ENCODE measurements around the gene DPP8.
"Not testable (repeated sequence)": the region's sequence is repeated elsewhere in the genome, so short reads cannot be mapped to it uniquely, and the experiment has no call there.

Gene DPP8

DNA sequence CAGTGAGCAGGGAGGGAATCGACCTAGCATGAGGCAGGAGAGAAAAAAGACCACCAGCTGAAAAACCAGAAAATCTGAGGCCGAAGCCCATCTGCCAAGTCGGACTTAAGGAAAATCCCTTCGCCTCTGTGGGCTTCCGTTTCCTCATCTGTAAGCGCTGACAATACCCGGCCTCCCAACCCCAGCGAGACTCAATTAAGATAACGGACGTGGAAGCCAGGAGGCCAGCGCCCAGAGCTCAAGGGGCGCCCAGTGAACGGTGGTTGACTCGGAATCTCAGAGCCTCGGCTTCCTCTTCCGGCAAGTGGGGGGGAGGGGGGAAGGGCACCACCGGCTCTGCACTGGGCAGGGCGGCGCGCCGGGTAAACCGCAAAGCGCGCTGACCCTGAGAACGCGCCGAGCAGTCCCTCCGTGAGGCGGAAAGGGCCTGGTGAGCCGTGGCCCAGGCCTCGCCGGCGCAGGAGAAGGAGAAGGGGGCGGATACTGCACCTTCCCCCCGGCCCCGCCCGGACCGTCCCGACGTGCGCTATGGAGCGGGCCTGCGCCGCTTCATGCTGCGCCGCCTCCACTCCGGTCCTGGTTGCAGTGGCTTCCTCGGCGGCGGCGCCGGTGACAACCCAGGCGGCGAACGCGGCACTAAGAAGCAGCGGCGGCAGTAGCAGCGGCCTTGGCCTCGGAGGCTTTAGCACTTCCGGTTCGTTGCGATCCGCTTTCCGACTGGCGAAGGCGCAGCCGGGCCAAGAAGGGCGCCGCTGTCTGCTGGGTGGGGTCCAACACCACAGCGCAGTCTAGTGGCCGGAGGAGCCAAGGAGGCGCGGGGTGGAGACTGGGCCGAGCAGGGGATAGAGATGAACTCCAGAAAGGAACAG lies at the start of gene DPP8:
Gene DPP8 (minus strand): TSS at position 693 of the 869 bp plus-strand sequence. CDS start 5,136 bp downstream, outside the sequence.
- peak; percentile 93 for DNase-seq

DNA sequence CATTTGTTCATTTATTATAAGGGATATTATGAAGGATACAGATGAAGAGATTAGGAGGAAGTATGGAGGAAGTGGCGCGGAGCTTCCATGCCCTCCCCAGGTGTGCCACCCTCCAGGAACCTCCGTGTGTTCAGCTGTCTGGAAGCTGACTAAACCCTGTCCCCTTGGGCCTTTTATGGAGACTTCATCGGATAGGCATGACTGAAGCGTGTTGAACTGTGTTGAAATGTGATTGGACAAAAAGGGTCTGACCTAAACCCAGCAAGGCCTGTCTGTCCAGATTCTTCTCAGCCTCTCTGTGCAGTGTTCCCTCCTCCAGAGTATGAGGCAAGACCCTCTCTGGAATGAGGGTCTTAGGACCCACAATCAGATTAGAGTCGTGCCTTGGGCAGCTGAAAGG lies 44.4 kb upstream of the DPP8 start:
- DNase-seq, result no peak

DNA sequence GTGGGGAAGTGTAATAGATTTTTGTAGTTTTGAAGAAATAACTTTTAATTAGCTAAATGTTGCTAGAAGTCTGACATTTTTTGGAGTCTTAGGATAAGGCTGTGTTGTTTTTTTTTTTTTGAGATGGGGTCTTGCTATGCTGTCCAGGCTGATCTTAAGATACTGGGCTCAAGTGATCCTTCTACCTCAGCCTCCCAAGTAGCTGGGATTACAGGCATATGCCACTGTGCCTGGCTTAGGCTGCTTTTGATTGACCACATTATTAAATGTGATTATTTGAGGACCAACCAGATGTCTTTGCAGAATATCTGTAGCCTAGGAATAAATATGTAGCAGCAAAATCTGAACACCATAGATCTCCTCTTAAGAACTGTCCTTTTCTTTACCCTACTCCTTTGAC lies 42.5 kb upstream of the DPP8 start:
- DNase-seq, result no peak

DNA sequence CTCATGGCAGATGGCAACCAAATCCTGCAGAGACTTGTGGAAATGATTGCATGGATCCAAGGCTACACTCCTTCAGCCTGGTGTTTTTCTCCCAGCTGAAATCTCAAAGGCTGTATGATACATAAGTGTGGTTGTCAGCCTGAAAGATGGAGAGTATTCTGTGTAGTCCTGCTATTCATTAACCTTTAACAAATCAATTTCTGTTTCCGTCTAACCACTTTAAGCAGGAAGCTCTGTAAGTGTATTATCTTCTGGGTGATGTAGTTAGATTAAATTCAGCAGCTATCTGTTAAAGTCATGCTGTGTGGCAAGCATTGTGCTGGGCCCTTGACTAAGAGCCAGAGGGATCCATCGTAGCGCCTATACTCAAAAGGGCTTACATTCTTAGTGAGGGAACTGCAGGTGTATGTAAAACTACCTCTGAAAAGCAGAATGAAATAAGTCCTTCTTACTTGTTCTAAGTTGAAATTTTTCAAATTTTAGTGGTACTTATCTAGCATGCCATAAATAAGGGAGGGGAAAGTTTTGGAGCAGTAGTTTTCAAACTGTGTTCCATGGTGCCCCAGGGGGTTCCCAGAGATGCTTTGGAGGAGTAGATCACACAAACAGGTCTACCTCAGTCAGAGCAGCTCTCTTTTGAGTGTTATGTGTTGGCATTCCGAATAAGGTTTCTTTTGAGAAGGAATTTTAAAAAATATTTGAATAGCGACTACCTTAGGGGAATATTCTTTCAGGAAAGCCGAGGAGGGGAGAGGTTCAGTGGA lies 41.7 kb upstream of the DPP8 start:
- DNase-seq, result no peak

DNA sequence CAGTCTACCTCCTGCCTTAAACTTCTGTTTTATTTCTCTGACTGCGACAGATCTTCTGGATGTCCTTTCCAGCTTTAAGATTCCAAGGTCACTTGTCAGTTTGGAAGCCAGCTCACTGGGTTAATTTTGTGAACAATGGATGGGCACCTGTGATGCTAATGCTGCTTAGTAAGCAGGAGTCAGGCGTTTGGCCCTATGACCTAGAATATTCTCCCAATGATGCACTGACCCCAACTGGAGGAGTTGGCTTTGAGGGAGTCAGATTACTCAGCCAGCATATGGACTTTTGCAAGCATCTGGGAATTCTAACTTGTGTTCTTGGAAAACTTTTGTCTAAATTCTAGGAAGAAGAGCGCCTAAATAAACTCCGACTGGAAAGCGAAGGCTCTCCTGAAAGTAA lies 40.8 kb upstream of the DPP8 start:
- no peak for DNase-seq

DNA sequence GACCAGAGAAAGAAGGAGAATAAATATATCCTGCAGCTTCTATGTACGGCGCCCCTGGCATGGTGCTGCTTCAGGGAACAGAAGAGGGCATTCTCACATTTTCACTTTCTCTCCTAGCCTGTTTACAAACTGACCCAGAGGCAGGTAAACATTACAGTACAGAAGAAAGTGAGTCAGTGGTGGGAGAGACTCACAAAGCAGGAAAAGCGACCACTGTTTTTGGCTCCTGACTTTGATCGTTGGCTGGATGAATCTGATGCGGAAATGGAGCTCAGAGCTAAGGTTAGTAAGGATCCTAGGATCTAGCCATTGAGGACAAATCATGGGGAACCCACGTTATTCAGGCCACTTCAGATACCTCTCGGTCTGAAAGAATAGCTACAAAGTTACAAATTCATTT lies 39.1 kb upstream of the DPP8 start:
- no peak for DNase-seq

DNA sequence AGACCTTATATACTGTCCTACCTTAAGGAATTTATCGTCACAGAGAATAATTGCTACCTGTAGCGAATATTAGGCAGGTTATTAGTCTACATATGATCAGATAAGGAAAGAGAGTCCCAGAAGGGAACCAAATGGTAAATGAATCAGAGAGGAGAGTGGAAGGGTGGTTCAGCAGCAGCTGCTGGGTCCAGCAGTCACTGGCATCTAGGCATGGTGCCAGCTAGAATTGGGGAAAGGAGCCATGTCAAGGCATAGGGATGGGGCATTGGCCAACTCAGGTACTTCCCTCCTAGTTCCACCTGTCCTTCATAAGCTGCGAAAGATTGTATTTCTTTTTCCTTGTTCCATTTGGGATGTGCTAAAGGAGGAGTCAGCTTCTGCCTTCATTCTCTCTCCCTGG lies 36.2 kb upstream of the DPP8 start:
- no peak for DNase-seq

DNA sequence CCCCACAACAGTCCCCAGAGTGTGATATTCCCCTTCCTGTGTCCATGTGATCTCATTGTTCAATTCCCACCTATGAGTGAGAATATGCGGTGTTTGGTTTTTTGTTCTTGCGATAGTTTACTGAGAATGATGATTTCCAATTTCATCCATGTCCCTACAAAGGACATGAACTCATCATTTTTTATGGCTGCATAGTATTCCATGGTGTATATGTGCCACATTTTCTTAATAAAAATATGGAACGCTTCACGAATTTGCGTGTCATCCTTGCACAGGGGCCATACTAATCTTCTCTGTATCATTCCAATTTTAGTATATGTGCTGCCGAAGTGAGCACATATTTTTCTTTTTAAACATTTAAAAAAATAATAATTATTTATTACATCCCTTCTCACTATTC lies 35.4 kb upstream of the DPP8 start:
- DNase-seq, result not testable (repeated sequence)

DNA sequence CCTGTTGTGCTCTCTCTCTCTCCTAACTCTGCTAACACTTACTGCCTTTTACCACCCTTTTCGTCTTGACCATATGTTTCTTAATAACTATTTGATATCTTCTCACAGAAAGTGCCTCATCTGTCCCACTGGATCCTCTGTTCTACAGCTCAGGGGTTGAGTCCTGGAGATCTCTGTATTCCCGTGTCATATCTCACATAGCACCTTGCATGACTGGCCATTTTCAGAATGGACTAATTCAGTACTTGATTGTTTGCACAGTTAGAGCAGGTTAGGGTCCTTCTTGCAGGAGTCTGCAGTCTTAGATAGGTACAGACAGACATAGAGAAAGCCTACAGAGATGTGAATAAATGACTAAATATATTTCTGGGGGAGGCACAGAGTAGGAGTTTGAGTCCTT lies 33.7 kb upstream of the DPP8 start:
- no peak for DNase-seq

DNA sequence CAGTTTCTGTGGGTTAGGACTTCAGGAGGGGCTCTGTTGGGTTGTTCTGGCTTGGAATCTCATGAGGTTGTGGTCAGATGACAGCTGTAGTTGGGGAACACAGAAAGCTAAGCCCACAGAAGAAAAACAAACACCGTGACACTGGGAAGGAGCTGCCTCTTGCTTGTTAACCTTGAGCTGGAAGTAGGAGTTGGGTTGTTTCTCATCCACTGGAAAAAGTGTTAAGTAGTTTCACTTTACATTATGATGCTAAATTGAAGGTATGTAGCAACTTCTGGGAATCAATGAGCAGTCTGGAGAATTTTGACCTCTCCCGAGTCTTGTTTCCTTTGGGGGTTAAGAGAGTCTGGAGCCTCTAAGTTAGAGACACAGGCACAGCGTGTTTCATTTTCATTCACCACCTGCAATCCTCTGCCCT lies 33.2 kb upstream of the DPP8 start:
- peak; percentile 12 for DNase-seq

DNA sequence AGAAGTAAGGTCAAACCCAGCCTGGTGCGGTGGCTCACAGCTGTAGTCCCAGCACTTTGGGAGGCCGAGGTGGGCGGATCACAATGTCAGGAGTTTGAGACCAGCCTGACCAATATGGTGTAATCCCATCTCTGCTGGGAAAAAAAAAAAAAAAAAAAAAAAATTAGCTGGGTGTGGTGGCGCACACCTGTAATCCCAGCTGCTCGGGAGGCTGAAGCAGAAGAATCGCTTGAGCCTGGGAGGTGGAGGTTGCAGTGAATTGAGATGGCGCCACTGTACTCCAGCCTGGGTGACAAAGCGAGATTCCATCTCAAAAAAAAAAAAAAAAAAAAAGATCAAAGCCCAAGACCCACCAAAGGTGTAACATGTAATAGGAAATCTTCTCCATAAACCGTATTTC lies 31.8 kb upstream of the DPP8 start:
- not testable (repeated sequence) for DNase-seq

DNA sequence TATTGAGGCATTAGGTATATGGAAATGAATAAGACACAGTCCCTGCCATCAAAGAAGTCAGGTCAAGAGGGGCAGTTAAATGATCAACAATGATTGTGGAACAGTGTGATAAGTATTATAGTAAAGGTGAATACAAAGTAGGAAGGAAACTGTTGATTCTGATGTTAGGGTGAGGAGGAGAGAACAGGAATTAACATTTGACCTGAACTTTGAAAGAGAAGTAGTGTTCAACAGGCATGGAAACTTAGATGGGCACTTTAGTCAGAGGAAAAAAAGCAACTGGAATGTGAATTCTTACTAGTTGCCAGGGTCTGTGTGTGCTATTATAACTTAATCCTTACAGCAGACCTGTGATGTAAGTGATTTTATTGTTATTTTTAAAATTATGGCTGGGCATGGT lies 30.4 kb upstream of the DPP8 start:
- no peak for DNase-seq

DNA sequence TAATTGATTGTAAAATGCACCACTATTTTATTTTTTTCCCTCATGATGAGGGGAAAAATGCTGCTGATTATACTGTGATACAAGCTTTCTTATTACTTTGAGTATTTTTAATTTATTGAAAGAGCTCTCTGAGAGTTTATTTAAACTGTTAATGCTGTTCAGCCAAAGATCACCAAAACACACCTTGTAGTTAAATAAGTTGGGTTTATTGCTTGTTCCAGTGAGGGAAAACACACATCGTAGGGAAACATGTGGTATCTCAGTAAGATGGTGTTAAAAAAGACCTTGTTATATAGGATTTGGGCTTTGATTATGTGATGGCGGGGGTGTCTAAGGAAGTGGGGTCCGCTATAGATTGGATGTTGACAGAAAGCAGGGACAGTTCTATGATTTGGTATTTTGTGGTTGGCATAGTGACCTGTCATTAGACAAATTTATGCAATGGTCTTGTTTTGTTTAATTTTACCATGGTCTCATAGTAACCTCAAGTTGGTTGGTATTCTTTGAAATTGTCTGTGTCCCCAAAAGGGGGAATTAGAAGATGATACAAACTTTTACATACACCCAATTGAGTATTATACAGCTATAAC lies 23.8 kb upstream of the DPP8 start:
- DNase-seq, result no peak

DNA sequence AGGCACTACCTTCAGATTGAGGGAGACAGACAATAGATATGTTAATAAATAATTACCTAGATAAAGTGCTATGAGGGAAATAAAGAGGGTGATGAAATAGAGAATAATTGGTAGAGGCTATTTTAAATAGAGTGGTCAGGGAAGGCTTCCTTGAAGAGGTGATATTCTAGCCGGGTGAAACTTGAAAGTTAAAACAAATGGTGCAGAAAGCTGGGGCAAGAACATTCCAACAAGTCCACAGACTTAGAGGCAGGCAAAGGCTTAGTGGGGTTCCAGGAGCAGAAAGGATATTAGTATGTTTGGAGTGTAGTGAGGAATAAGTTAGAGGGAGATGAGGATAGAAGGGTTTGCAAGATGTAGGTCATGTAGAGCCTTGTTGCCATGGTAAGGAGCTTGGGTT lies 22.8 kb upstream of the DPP8 start:
- DNase-seq, result no peak

DNA sequence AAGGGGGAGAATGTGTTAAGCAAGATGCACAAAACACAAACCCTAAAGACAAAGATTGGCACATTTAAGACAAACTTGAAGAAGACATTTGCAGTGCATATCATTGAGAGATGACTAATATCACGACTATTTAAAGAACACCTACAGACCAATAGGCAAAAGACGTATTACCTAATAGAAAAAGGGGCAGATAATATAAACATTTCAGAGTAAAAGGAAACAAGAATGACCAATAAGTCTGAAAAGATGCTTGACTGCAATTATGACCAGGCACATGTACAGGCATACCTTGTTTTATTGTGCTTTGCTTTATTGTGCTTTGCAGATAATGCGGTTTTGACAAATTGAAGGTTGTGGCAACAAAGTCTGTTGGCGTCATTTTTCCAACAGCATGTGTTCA lies 17.7 kb upstream of the DPP8 start:
- no peak for DNase-seq

DNA sequence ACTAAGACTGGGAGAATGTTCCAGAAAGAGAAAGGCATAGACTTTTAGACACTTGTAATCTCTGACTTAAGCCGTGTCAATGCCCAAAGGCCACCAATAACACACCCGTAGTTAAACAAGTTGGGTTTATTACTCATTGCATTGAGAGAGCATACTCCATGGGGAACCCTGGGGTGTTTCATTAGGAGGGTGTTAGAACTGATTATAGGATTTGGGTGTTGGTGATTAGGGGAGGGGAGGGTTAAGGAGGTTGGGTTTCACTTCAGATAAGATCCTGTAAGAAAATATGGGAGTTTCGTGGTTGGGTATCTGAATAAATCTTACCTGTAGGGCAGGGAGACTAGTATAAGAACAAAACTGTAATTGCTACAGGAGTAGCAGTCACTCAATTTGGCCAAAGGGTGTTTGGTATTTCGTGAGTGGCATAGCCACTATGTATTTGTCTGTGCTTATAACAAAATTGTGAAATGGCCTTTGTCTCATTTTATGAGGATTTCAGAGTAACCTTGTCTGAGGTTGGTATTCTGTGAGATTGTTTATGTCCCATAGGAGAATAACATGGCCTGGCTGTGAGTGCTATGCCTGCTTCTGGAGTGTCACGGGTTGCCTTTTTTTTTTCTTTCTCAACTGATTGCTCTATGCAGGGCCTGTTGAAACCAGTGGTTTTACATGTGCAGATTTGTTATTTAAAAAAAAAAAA lies 15.7 kb upstream of the DPP8 start:
- DNase-seq, result no peak

DNA sequence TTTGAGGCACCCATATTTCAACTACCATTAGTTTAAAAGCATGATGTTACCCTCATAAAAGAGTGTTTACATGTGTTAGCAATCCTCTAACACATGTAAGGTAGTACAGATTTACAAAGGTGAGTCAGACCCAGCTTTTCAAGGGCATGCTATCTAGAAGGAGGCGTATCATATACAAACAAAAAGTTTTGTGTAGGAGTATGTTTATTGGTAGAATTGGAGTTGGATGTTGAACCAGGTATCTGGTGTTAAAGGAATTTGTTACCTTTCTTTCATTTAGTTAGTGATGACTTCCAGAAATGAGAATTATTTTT lies 15.2 kb upstream of the DPP8 start:
- DNase-seq, result no peak

DNA sequence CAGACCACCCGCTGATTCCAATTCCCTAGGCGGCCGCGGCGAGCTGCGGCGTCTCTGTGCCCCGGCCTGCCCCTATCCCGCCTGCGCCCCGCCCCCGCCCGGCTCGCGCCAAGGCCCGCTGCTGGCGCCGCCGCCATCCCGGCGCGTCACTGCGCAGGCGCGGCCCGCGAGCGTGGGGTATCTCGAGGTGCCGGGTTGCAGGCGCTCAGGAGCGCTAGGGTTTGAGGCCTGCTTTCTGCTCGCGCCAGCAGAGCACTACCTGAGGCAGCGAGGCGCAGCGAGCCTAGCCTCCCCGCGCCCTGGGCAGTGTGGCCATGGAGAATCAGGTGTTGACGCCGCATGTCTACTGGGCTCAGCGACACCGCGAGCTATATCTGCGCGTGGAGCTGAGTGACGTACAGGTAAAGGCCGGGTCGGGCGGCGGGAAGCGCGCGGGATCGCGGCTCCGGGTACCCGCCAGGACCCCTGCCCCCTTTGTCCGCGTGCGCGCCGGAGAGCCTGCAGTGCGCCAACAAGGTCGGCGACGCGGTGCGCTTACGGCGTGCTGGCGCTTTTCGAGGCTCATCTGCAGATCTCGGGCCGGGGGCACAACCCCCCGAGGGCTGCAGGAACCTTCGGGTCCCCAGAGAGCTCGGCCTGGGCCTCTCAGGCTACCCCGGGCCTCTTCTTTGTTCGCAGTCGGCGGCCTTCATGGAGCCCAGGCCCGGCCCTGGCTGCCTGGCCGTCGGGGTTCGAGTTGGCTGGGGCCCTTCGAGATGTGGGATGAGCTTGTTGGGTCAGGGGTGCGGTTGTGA lies 13.0 kb upstream of the DPP8 start, which contains the start of gene HACD3:
Gene HACD3 (plus strand): TSS at position 146 of the 794 bp plus-strand sequence. CDS start 169 bp downstream, at position 315.
- DNase-seq, result peak; percentile 80

DNA sequence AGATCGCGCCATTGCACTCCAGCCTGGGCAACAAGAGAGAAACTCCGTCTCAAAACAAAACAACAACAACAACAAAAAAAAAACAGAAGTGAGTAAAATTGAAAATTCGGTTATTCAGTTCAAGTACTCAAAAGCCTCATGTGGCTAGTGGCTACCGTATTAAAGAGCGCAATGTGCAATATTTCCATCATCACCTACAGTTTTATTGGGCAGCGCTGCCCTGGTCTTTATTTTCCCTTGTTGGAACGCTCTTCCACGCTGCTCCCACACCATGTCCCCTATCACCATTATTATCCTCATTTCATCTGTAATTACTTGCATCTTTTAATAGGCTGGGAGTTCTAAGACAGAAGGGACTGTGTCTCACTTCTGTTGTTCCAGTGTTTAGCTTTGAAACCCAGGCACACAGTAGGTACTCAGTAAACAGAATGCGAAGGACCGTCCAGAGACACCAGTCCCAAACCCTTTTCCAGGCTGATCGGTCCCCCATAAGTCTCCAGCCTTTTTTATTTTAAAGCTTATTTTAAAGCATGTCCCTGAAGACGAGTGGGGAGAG lies 12.4 kb upstream of the DPP8 start:
- no peak for DNase-seq

DNA sequence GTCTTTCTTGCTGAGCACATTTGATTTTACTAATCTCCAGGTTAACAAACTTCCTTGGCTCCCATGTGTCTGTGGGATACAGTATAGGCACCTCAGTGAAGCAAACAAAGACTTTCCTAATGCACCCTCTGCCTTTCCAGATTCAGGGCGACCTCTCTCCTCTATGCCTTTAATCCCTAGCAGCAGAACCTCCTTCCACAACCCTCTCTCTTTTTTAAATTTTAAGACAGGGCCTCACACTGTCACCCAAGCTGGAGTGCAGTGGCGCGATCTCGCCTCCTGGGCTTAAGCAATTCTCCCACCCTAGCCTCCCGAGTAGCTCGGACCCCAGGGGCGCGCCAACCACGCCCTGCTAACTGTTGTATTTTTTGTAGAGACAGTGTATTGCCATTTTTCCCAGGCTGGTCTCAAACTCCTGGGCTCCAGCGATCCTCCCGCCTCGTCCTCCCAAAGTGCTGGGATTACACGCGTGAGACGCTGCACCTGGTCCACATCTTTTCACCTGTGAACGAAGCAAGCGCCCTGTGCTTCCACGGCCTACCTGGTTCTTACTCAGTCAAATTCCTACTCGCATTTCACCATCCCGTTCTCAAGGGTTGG lies 11.1 kb upstream of the DPP8 start:
- DNase-seq, result no peak

DNA sequence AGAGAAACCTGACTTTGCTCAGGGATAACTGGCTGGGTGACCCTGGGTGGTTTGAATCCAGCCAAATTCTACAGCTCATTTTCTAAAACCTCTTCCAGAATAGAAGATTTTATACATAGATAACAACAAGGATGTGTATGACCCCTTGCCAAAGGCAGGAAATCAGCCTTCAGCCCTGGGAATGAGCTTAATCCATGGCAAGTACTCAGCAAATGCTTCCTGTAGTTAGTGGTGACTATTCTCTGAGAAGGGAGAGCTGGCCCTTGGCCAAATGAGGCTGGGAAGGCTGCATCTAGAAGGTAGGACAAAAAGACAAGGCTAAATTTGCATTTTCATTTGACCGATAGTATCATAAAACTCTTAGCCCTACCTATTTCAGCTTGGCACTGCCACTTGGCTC lies 8.1 kb upstream of the DPP8 start:
- DNase-seq, result peak; percentile 49

DNA sequence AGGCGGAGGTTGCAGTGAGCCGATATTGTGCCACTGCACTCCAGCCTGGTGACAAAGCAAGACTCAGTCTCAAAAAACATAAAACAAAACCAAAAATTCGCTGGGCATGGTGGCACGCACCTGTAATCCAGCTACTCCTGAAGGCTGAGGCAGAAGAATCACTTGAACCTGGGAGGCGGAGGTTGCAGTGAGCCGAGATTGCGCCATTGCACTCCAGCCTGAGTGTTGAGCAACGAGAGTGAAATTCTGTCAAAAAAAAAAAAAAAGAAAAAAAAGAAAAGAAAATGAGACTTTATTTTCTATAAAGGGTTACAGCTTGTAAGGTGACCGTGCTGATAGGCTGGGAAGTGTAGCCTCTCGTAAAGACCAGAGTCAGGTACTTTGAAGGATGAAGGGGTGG lies 6.7 kb upstream of the DPP8 start:
- DNase-seq, result no peak
